22Rv1 (cell line): ENCODE results near the gene RBM33.

ENCODE experiments used
- CTCF ChIP-seq: fragments of 450-650 bp; IDR thresholded peaks from 2 replicates; pipeline ENCODE4 v1.5.1; 2017; ENCODE audit warnings: mild to moderate bottlenecking
- ZFX ChIP-seq: fragments of 450-650 bp; IDR thresholded peaks from 2 replicates; pipeline ENCODE4 v1.6.1; 2017; ENCODE audit warnings: antibody characterized with exemption, borderline replicate concordance

- TF ChIP-seq CTCF (no peak), ZFX (no peak)
Measured at GRCh38 chr7:155793720-155794119, 149.3 kb downstream of the RBM33 start.
